Neural progenitor cell (in vitro differentiated cells): Measurements from ENCODE around the gene UQCC3. TPM values are rescaled to one million over a fixed set of nuclear protein-coding genes. Genes with fewer than 3 reads are reported as not detected.

Experiments used
- DNase-seq: peaks from one replicate; pipeline ENCODE4 v3.0.0-alpha.2; 2016; ENCODE audit warnings: low spot score
- H2AFZ ChIP-seq: fragments of 200-600 bp; sonication (generic); replicated peaks from 2 replicates; pipeline ENCODE4 v1.6.1; 2016; ENCODE audit warnings: antibody characterized with exemption
- H3F3A ChIP-seq: fragments of 200-600 bp; sonication (generic); 2 replicates; pipeline ENCODE4 v1.6.1; 2016; ENCODE audit warnings: antibody characterized with exemption, low read depth
- H3K27ac ChIP-seq: fragments of 200-600 bp; sonication (generic); 2 replicates; pipeline ENCODE4 v1.5.1; 2016; ENCODE audit warnings: mild to moderate bottlenecking
- H3K27me3 ChIP-seq: fragments of 200-600 bp; sonication (generic); 2 replicates; pipeline ENCODE4 v1.6.1; 2016; ENCODE audit warnings: mild to moderate bottlenecking, moderate library complexity
- H3K36me3 ChIP-seq: fragments of 200-600 bp; sonication (generic); 2 replicates; pipeline ENCODE4 v1.5.1; 2016
- H3K4me1 ChIP-seq: fragments of 200-600 bp; sonication (generic); 2 replicates; pipeline ENCODE4 v1.6.1; 2016; ENCODE audit warnings: mixed run types
- H3K4me2 ChIP-seq: fragments of 200-600 bp; sonication (generic); 2 replicates; pipeline ENCODE4 v1.6.1; 2016
- H3K4me3 ChIP-seq: fragments of 200-600 bp; sonication (generic); 2 replicates; pipeline ENCODE4 v1.5.1; 2016
- H3K79me2 ChIP-seq: fragments of 200-600 bp; sonication (generic); 2 replicates; pipeline ENCODE4 v1.6.1; 2016; ENCODE audit warnings: low read depth
- H3K9ac ChIP-seq: fragments of 200-600 bp; sonication (generic); 2 replicates; pipeline ENCODE4 v1.6.1; 2016
- H3K9me3 ChIP-seq: fragments of 200-600 bp; sonication (generic); 2 replicates; pipeline ENCODE4 v1.5.1; 2016; ENCODE audit warnings: low read depth
- H4K20me1 ChIP-seq: fragments of 200-600 bp; sonication (generic); 2 replicates; pipeline ENCODE4 v1.6.1; 2016; ENCODE audit warnings: low read depth
- H3K27ac Mint-ChIP-seq: 3 replicates; pipeline ENCODE4 v1.8.0; 2021; ENCODE audit warnings: mixed read lengths
- H3K27me3 Mint-ChIP-seq: 2 replicates; pipeline ENCODE4 v1.8.0; 2022; ENCODE audit warnings: low read depth, mild to moderate bottlenecking, inconsistent platforms, moderate library complexity, mixed read lengths; ENCODE audit not compliant: insufficient read depth
- H3K36me3 Mint-ChIP-seq: 3 replicates; pipeline ENCODE4 v1.8.0; 2021; ENCODE audit warnings: mixed read lengths
- H3K4me1 Mint-ChIP-seq: 3 replicates; pipeline ENCODE4 v1.8.0; 2021; ENCODE audit warnings: mixed read lengths
- H3K4me3 Mint-ChIP-seq: 3 replicates; pipeline ENCODE4 v1.8.0; 2021; ENCODE audit warnings: mild to moderate bottlenecking, moderate library complexity, mixed read lengths
- H3K9me3 Mint-ChIP-seq: 3 replicates; pipeline ENCODE4 v1.8.0; 2020; ENCODE audit warnings: mixed read lengths
- CTCF ChIP-seq: fragments of 200-600 bp; sonication (generic); IDR thresholded peaks from 2 replicates; pipeline ENCODE4 v1.5.1; 2017; ENCODE audit warnings: antibody characterized with exemption, mild to moderate bottlenecking
- EZH2 ChIP-seq: fragments of 200-600 bp; sonication (generic); IDR thresholded peaks from 2 replicates; pipeline ENCODE4 v1.6.1; 2017; ENCODE audit warnings: antibody characterized with exemption, mild to moderate bottlenecking, moderate library complexity
- EZH2phosphoT487 ChIP-seq: fragments of 200-600 bp; sonication (generic); IDR thresholded peaks from 2 replicates; pipeline ENCODE4 v1.6.1; 2017; ENCODE audit warnings: antibody characterized with exemption
- total RNA-seq: library from RNA; depleted of rRNA; stranded (reverse); fragments of >200 nt; gene quantifications from 2 replicates; pipeline ENCODE4 v1.2.3, GENCODE V29; 2015; ENCODE audit warnings: low replicate concordance

UQCC3 gene
- total RNA-seq, 1 donor from 2014 or later: 5.7 TPM

DNA sequence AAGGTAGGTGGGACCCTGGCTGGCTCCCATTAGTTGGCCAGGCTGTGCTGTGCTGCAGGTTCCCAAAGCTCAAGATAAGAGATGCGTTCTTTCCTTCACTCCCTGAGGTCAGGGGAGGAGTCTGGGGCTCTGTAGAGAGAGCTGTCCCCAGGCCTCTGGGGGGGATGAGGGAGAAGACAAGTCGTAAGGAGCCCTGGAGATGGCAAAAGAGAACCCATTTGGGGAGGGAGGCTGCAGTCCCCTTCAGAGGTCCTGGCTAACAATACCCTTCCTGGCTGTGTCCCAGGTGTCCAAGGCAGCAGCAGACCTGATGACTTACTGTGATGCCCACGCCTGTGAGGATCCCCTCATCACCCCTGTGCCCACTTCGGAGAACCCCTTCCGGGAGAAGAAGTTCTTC lies 36.9 kb downstream of the UQCC3 start:
- peaks cover 47% of the 10 kb centered on the region for H3K4me1 Mint-ChIP-seq
- H3K9ac ChIP-seq: no peak overlapping the region

GRCh38 chr11:62708793-62709192 lies 37.3 kb downstream of the UQCC3 start:
- H3K79me2 ChIP-seq: peaks cover 16% of the 10 kb centered on the region
- H4K20me1 ChIP-seq: no peaks in the 10 kb centered on the region
- peaks cover 32% of the 10 kb centered on the region for H3K4me1 ChIP-seq

More for the DNA sequence above, 36.9 kb downstream of the UQCC3 start:
- Histone ChIP-seq H2AFZ (no peak overlapping the region), H3K4me2 (peak overlapping the region; percentile 92), H3K79me2 (peaks cover 16% of the 10 kb centered on the region), H3K4me1 (peaks cover 32% of the 10 kb centered on the region), H3K36me3 (no peaks in the 10 kb centered on the region), H3K27me3 (no peaks in the 10 kb centered on the region), H3K9me3 (no peaks in the 10 kb centered on the region), H3K4me3 (peak overlapping the region; percentile 65), H3K27ac (no peak overlapping the region), H3F3A (peaks cover 77% of the 10 kb centered on the region), H4K20me1 (no peaks in the 10 kb centered on the region)
- Mint-ChIP-seq H3K4me3 (peak overlapping the region; percentile 88), H3K36me3 (peaks cover 24% of the 10 kb centered on the region), H3K9me3 (no peaks in the 10 kb centered on the region), H3K27ac (peak overlapping the region; percentile 97), H3K27me3 (peaks cover 8% of the 10 kb centered on the region)
- TF ChIP-seq EZH2 (no peak), CTCF (no peak), EZH2phosphoT487 (no peak)
- DNase-seq: no peak

DNA sequence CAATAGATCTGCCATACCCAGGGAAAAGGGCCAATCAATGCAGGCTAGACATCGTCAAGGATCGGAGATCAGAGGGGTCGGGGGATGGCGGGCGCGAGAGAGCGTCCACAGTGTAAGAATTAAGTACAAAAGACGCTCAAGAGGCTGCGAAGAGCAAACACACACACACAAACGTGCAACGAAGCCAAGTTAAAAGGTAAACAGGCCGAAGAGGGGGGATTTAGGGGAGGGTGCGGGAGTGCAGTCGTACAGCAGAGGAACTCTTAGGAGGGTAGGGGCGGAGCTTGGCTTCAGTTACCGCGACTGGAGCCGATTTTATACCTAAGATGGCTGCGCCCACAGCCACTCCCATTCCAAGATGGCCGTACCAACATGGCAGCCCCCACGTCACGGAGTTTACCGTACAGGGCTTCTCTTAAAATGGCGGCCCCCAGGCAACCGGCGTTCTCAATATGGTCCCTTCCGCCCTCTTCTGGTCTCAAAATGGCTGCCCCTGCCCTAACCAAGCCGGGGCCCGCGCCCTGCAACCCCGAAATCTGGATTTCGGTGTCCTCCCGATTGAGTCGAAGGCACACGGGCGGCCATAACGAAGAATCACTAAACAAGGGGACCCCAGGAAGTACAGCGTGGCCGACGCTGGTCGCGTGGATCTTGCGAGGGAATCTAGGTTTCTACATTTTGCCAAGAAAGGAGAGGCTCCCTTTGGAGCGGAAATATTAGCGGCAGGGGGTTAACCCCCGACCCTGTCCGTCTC lies 38.0 kb downstream of the UQCC3 start:
- Mint-ChIP-seq H3K36me3 (peaks cover 26% of the 10 kb centered on the region), H3K27ac (peak overlapping the region; percentile 97), H3K4me3 (peak overlapping the region; percentile 88), H3K9me3 (no peaks in the 10 kb centered on the region), H3K4me1 (peaks cover 47% of the 10 kb centered on the region), H3K27me3 (peaks cover 8% of the 10 kb centered on the region)
- Histone ChIP-seq H3K79me2 (peaks cover 14% of the 10 kb centered on the region), H3K9ac (peak overlapping the region; percentile 74), H3K9me3 (no peaks in the 10 kb centered on the region), H4K20me1 (no peaks in the 10 kb centered on the region), H2AFZ (peak overlapping the region; percentile 94), H3K27me3 (no peaks in the 10 kb centered on the region), H3F3A (peaks cover 84% of the 10 kb centered on the region), H3K36me3 (no peaks in the 10 kb centered on the region), H3K27ac (peak overlapping the region; percentile 98), H3K4me1 (peaks cover 32% of the 10 kb centered on the region), H3K4me2 (peak overlapping the region; percentile 92), H3K4me3 (peak overlapping the region; percentile 65)
- DNase-seq: peak; percentile 99
- TF ChIP-seq CTCF (no peak), EZH2 (no peak), EZH2phosphoT487 (no peak)

More at GRCh38 chr11:62708793-62709192, 37.3 kb downstream of the UQCC3 start:
- Histone ChIP-seq H3K9ac (peak overlapping the region; percentile 55), H3K4me2 (peak overlapping the region; percentile 92), H3K4me3 (peak overlapping the region; percentile 65), H3F3A (peaks cover 81% of the 10 kb centered on the region), H3K27ac (peak overlapping the region; percentile 61), H2AFZ (peak overlapping the region; percentile 68), H3K27me3 (no peaks in the 10 kb centered on the region), H3K9me3 (no peaks in the 10 kb centered on the region), H3K36me3 (no peaks in the 10 kb centered on the region)
- Mint-ChIP-seq H3K4me1 (peaks cover 47% of the 10 kb centered on the region), H3K4me3 (peak overlapping the region; percentile 88), H3K27me3 (peaks cover 8% of the 10 kb centered on the region), H3K9me3 (no peaks in the 10 kb centered on the region), H3K36me3 (peaks cover 26% of the 10 kb centered on the region), H3K27ac (peak overlapping the region; percentile 97)
- no peak for TF ChIP-seq EZH2
- no peak for DNase-seq

GRCh38 chr11:62710001-62710345 lies 38.5 kb downstream of the UQCC3 start:
- Histone ChIP-seq H3K9me3 (no peaks in the 10 kb centered on the region), H3K79me2 (peaks cover 8% of the 10 kb centered on the region), H3K4me3 (peak overlapping the region; percentile 65), H2AFZ (peak overlapping the region; percentile 94), H4K20me1 (no peaks in the 10 kb centered on the region), H3K27me3 (no peaks in the 10 kb centered on the region), H3K4me1 (peaks cover 32% of the 10 kb centered on the region), H3K27ac (peak overlapping the region; percentile 98), H3K9ac (peak overlapping the region; percentile 74), H3K4me2 (peak overlapping the region; percentile 79), H3K36me3 (no peaks in the 10 kb centered on the region), H3F3A (peaks cover 85% of the 10 kb centered on the region)
- TF ChIP-seq EZH2: peak; percentile 30
- TF ChIP-seq CTCF: no peak
- no peak for TF ChIP-seq EZH2phosphoT487
- H3K27ac Mint-ChIP-seq: peak overlapping the region; percentile 97
- no peak for DNase-seq
- H3K4me3 Mint-ChIP-seq: peak overlapping the region; percentile 88
- no peaks in the 10 kb centered on the region for H3K9me3 Mint-ChIP-seq
- H3K36me3 Mint-ChIP-seq: peaks cover 27% of the 10 kb centered on the region
- peaks cover 47% of the 10 kb centered on the region for H3K4me1 Mint-ChIP-seq
- H3K27me3 Mint-ChIP-seq: peaks cover 10% of the 10 kb centered on the region
